NCI-H187 (cell line): ENCODE measurements around the gene SHB.
"Not testable (repeated sequence)": the region's sequence is repeated elsewhere in the genome, so short reads cannot be mapped to it uniquely, and the experiment has no call there.

Experiments
- DNase-seq, 2 experiments: peaks; one replicate each; lab custom pipeline; 2025; lab: John Stamatoyannopoulos, UW

Gene SHB

GRCh38 chr9:37902796-37903646 is 166.0 kb downstream of the SHB start:
- DNase-seq, result no peak

GRCh38 chr9:37902131-37902530 is 166.9 kb downstream of the SHB start:
- no peak for DNase-seq

GRCh38 chr9:37899041-37899440 is 170.0 kb downstream of the SHB start:
- no peak for DNase-seq

GRCh38 chr9:37897665-37898064 is 171.4 kb downstream of the SHB start:
- no peak for DNase-seq

GRCh38 chr9:37892063-37892462 is 177.0 kb downstream of the SHB start:
- no peak for DNase-seq

- DNase-seq, result not testable (repeated sequence)
Observed at GRCh38 chr9:37891042-37891441, 178.0 kb downstream of the SHB start.

GRCh38 chr9:37889536-37889935 is 179.5 kb downstream of the SHB start:
- DNase-seq, result no peak

- DNase-seq, result not testable (repeated sequence)
Observed at GRCh38 chr9:37887977-37888583, 180.9 kb downstream of the SHB start.

- no peak for DNase-seq
Observed at GRCh38 chr9:37880916-37881479, 188.0 kb downstream of the SHB start.

- DNase-seq, result no peak
Observed at GRCh38 chr9:37876376-37876775, 192.7 kb downstream of the SHB start.

- no peak for DNase-seq
Observed at GRCh38 chr9:37873955-37874354, 195.1 kb downstream of the SHB start.

GRCh38 chr9:37870799-37871176 is 198.2 kb downstream of the SHB start:
- DNase-seq, result no peak

GRCh38 chr9:37870081-37870798 is 198.8 kb downstream of the SHB start:
- DNase-seq, result no peak
